ENCODE results near the gene MINK1.
A peak's percentile ranks its signal among the peaks of the same experiment; 100 is the strongest.

MINK1 gene

DNA sequence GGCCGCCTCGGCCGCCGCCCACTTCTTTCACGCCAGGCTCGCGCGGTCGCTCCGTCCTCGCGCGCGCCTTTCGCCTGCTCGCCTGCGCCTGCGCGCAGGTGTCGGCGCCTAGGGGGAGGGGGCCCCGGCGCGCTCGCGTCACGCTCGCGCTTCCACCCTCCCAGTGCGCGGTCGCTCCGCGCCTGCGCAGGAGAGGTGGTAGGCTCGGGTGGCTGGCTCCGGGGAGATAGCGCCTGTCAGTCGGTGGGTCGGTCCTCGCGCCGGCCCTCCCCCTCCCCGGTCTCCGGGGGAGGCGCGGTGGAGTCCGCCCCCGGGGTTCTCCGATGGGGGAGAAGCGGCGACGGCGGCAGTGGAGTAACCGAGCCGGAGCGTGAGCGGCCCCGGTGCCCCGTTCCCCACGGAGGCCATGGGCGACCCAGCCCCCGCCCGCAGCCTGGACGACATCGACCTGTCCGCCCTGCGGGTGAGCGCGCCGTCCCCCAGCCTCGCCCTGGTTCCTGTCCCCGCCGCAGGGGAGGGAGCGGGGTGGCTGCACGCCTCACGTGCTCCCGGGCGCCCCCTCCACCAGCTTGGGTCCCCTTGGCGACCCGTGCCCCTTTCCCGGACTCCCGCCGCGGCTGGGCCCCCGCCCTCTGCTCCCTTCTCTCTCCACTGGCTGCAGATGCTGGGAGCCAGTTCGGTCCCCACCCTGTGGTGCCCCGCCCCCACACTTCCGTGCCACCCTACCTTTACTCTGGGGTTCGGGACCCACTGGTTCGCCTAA lies at the start of gene MINK1:
TSS of gene MINK1 (plus strand) at position 163 of the 763 bp plus-strand sequence. CDS start at position 407, 244 bp downstream.
- DNase-seq: peak; percentile 25

DNA sequence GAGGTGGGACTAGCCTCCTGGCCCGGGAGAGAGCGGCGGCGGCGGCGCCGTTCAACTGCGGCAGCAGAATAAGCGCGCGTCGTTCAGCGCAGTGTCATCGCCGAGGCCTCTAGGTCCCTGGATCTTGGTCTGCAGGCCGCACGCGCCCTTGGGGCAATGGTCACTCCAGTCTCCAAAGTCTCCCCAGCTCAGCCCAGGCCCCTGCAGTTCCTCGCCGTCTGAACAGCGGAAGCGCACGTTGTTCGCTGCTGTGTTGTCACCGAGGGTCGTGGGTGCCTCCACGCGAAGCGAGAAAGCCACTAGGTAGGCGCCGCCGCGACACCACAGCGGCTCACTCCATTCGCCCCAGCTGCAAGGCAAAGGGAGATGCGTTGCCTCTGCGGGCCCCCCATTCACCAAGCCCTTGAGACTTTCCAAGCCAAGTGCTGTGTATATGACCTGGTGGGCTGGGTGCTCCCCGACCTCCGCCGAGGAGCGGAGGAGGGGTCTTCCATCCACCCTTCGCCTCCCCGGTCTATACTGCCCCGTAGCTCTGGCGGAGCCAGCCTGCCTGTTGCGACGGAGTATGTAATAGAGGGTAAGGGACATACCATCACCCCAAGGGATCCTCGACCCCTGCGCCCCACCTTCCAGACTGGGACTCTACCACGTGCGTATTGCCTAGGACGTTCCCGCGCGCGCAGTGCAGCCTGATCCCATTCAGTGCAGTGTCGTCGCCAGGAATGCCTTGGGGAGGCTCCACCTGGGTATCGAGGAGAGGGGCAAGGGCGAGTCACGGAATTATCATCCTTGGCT lies 47.6 kb upstream of the MINK1 start:
- DNase-seq: no peak

DNA sequence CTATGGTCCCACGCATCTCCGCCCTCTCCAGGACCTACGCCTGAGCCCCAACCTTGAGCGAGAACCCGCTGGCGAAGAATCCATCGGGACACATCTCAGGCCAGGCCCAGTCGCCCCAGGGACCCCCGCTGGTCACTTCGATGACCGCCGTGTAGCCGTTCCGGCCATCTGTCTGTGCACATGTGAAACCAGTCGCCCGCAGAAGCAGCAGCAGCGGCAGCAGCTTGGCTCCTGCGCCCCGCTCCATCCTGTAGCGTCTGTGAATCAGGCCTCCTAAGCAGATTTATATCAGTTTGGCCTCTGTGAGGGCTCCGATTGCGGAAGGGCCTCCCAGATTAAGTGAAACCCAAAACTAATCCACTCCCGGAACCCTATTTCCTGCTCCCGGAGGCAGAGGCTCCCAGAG lies 47.0 kb upstream of the MINK1 start, which contains the start of gene VMO1:
TSS of gene VMO1 (minus strand) at position 259 of the 406 bp plus-strand sequence. CDS start at position 247, 12 bp downstream.
- no peak for DNase-seq

DNA sequence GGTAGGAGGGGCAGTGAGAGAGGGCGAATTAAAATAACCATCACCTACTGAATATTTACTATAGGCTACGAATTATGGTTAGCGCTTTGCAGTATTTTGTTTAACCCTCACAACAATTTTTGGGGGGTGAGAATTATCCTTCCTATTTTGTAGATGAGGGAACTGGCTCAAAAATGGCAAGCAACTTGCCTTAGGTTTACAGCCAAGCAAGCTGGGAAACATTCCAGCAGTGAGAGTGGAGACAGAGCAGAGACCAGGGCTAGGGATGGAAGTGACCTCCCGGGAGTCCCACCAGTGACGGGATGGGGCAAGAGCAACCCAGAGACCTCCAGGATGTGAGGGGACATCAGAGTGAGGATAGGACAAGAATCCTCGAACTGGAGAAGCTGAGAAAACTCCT lies 46.6 kb upstream of the MINK1 start:
- no peak for DNase-seq

DNA sequence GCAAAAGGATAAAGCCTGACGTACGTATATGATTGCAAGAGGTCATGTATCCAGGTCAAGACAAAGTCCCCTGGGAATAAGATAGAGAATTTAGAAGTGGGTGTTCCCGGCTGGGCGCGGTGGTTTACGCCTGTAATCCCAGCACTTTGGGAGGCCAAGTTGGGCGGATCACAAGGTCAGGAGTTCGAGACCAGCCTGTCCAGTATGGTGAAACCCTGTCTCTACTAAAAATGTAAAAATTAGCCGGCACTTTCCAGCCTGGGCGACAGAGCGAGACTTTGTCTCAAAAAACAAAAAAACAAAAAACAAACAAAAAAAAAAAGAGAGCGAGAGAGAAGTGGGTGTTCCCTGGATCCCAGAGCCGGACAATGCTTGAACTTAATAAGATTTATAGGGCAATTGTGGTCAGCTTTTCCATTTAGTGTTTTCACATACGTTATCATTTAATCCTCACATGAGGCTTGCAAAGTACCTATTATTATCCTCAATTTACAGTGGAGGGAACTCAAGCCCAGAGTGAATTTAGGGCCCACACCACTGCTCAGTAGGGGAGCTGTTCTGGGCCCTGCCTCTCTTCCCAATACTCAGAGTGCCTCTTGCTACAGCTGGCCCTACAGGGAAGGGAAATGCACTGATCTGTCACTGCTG lies 44.9 kb upstream of the MINK1 start:
- no peak for DNase-seq

DNA sequence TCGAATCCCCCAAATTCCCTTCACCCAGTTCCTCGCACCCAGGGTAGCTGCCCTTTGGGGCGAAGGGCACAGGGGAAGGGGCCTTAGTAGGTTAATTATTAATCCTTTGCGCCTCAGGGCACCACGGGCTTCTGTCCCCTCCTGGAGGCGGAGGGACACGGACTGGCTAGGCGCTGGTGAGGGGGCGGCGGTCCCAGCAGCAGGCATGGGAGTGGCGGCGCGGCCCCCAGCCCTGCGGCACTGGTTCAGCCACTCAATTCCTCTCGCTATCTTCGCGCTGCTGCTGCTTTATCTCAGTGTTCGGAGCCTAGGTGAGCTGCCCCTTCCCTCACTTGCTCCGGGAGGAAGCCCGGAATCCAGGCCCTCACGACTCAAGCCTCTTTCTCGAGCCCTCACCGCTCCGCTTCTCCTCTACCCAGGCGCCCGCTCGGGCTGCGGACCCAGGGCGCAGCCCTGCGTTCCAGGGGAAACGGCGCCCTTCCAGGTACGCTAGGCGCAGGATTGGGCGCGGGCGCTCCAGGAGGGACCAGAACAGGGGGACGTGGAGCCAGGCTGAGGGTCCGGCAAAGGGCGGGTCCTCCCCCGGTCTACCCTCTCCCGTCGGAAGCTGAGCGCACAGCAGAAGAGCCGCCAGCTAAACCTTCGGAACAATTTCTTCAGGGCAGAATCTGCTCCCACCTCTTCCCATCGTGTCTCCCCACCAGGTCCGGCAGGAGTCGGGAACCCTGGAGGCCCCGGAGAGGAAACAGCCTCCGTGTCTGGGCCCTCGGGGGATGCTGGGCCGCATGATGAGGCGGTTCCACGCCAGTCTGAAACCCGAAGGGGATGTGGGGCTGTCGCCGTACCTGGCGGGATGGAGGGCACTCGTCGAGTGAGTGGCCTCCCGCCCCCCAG lies 44.1 kb upstream of the MINK1 start, which contains the start of gene GLTPD2:
TSS of gene GLTPD2 (plus strand) at position 158 of the 894 bp plus-strand sequence. CDS start at position 206, 48 bp downstream.
- DNase-seq: no peak

DNA sequence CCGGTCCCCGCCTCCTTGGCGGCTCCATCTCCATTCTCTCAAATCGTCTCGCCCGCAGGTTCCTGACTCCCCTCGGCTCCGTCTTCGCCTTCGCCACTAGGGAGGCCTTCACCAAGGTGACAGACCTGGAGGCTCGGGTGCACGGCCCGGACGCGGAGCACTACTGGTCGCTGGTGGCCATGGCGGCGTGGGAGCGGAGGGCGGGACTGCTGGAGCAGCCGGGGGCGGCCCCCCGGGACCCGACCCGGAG lies 43.5 kb upstream of the MINK1 start:
- DNase-seq: no peak

DNA sequence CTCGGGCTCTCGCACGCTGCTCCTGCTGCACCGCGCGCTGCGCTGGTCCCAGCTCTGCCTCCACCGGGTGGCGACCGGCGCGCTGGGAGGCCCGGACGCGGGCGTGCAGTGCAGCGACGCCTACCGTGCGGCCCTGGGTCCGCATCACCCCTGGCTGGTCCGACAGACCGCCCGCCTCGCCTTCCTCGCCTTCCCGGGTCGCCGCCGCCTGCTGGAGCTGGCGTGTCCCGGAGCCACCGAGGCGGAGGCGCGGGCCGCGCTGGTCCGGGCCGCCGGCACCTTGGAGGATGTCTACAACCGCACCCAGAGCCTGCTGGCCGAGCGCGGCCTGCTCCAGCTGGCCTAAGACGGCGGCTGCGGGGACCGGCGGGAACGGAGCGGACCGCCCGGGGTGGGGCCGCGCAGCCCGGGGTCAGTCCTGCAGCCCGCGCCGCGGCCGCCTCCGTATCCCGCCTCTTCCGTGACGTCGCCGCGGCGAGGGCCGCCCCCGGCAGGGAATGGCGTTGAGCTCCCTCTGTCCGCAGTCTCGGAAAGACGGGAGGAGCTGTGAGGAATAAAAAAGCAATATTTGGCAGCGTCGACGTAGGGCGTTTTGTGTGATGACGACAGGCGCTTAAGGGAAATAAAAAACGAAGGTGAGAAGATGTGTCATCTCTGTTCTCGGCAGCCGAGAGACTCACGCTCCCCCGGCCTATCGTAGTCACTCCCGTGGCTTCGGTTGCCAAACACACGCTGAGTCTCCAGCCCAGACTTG lies 43.0 kb upstream of the MINK1 start:
- no peak for DNase-seq

DNA sequence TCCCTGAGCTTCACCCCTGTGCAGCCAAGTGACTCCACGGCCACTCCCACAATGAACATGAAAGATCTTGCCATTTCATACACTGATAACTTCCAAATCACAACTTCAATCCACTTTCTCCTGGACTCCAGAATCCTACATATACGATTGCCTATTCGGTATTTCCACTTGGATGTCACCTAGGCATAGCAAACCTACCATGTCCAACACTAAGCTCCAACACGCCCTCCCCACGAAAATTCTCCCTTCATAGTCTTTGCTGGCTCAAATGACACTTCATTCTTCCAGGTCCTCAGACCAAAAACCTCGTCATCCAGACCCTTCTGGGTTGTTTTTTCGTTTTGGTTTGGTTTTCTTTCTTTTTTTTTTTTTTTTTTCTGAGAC lies 42.4 kb upstream of the MINK1 start:
- no peak for DNase-seq

DNA sequence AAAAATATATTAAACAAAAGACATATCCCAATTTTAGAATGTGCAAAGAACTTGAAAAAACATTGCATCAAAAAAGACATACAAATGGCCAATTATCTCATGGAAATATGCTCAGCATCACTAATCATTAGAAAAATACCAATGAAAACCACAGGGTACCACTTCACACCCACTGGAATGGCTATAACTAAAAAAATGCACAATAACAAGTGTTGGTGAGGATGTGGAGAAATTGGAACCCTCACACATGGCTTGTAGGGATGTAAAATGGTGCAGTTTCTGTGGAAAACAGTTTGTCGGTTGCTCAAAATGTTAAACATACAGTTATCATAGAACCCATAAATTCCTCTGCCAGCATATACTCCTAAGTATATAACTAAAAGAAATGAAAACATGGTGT lies 38.0 kb upstream of the MINK1 start:
- DNase-seq: no peak

DNA sequence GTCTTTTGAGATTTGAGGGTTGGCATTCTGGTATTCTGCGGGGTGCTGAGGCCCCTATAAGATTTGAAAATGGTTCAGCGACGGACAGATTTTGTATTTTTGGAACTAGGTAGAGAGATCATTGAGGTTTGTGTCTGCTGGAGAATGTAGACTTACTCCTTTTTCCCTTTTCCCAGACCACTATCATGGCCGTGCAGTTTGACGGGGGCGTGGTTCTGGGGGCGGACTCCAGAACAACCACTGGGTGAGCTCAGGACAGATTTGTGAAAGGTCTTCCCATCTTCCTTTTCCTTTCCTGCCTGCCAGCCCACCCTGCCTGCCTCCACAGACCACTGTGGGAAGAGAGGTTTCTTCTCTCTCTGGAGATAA lies 36.6 kb upstream of the MINK1 start:
- no peak for DNase-seq

DNA sequence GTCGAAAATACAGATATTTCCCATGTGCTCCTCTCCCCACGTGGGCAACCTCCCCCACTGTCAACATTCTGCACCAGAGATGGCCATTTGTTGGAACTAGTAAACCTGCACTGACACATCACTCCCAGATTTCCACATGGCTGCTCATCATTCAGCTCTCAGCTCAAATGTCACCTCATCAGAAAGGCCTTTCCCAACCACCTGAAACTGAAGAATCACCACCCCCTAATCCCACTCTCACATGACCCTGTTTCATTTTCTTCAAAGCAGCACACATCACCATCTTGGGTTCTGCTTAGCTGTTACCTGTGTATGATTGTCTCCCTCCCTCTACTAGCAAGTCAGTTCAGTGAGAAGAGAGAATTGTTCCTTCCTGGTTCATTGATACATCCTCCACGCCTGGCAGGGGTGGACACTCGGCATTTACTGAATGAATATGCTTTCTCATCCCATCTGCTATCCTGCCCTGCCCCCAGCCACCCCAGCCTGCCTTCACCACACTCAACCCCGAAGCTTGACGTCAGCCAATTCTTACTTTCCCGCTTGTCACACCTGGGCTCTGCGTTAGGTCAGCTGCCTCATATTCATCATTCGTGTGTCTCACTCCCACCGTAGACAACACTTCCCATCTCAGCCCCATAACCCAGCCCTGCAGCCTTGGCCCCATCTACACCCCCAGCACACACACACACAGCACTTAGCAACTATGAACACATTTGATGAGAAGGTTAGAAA lies 32.5 kb upstream of the MINK1 start:
- no peak for DNase-seq

DNA sequence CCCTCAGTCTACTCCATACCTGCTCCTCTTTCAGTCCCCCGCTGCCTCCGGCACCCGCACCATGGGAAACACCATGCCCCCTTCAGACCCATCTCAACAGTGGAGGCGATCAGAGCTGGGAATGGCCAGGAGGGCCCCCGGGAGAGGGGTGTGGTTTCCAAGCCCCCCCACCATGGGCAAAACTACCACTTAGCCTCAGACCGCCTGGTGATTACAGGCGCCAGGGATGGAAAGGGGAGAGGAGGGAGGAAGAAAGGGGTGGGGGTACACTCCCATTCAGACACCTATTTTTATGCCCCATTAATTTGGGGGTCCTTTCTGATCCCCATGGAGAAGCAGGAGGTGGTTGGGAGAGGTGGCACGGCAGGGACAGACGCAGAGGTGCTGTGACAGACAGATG lies 30.9 kb upstream of the MINK1 start, which contains the start of gene C17orf114:
TSS of gene C17orf114 (minus strand) at position 101 of the 400 bp plus-strand sequence.
- no peak for DNase-seq

DNA sequence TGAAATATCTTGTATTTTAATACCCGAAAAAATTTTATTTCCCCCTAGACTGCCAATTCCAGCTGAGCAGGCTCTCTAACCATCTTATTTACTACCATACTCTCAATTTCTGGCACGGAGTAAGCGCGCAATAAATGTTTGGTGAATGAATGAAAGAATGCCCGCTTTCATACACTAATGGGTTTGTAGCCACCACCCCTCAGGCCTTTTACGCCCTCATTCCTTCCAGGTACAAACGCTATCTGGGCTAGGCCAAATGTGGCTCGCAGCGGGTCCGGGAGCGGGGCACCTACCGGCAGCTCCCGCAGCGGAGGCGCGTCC lies 26.7 kb upstream of the MINK1 start:
- no peak for DNase-seq

DNA sequence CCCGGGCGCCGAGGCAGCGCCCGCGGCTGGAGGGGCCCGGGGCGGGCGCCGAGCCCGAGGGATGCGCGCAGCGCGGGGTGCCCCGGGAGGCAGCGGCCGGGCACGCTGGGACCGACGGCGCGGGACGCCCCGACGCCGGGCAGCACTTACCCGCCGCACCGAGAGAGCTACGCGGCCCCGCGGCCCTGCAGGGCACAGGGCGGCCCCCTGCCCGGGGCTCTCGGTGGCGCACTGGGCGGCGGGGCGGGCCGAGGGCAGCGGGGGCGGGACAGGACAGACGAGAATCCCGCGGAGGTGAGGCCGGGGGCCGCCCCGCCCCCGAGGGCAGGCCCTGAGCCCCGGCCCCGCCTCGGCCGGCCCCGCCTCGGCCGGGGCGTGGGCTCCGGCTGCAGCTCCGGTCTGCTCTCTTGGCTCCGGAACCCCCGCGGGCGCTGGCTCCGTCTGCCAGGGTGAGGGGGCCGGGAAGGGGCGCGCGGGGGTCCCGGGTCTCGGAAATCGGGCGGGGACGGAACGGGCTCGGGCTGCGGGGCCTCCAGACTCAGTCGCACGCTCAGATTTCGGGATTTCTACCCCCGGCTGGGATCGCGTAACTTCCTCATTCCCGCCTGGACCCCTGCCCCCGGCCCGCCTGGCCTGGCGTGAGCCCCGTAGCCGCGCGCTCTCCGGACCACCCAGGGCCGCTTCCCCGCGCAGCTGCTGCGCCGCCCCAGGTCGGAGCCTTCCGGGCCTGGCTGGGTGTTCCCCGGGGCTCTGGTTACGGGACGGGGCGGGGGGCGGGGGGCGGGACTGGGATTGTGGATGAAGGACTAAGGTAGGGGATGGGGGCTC lies 26.1 kb upstream of the MINK1 start, which contains the start of gene PLD2:
TSS of gene PLD2 (plus strand) at position 376 of the 828 bp plus-strand sequence. CDS start 621 bp downstream, outside the sequence.
- no peak for DNase-seq

DNA sequence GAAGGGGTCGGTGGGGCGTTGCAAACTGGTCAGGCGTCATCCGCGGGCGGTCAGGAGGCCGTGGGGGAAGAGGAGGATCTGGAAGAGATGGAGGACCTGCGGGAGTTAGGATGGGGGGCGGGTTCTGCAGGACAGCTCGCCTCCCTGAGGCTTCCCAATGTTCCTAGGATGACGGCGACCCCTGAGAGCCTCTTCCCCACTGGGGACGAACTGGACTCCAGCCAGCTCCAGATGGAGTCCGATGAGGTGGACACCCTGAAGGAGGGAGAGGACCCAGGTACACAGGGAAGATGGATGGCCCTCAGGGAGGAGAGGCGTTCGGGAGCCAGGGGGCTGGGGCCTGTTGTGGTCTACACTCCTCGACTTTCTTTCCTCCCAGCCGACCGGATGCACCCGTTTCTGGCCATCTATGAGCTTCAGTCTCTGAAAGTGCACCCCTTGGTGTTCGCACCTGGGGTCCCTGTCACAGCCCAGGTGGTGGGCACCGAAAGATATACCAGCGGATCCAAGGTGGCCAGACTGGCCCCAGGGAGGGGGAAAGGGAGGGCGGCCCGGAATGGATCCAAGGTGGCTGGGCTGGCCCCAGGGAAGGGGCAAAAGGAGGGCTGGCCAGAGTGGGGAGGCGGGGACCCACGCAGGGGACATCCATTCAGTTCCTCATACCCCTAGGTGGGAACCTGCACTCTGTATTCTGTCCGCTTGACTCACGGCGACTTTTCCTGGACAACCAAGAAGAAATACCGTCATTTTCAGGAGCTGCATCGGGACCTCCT lies 25.3 kb upstream of the MINK1 start:
- no peak for DNase-seq

DNA sequence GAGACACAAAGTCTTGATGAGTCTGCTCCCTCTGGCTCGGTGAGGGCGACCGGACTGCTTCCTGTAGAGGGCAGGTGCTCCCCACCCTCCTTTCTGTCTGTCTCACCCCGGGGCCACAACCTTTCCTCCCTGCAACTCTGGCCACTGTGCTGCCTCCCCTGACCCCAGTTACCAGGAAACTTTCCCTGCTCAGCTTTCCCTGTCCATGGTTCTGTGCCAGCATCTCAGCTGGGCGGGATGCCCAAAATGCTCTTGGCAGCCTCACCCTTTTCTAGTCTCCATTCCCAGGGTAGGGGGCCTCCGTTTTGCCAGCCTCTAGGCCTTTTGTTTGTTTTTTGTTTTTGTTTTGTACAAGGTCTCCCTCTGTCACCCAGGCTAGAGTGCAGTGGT lies 24.8 kb upstream of the MINK1 start:
- DNase-seq: no peak

DNA sequence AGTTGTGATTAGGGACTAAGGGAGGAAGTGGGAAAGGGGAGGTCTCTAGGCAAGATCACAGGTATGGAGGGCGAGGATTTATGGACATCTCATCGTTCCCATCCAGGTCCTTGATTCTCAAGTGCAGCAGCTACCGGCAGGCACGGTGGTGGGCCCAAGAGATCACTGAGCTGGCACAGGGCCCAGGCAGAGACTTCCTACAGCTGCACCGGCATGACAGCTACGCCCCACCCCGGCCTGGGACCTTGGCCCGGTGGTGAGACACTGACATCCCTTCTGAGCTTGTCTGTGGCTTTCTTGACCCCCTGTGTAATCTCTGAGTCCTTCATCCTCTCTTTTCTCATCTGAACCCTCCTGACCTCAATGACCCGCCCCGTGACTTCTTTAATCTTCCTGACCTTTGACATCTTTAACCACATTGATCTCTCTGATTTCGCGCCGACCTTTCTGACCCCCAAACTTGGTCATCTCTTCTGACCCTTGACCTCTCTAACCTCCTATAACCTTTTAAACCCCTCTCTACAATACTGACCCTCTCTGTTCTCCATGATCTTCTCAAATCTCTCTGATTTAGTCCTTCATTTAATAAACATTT lies 22.3 kb upstream of the MINK1 start:
- no peak for DNase-seq

DNA sequence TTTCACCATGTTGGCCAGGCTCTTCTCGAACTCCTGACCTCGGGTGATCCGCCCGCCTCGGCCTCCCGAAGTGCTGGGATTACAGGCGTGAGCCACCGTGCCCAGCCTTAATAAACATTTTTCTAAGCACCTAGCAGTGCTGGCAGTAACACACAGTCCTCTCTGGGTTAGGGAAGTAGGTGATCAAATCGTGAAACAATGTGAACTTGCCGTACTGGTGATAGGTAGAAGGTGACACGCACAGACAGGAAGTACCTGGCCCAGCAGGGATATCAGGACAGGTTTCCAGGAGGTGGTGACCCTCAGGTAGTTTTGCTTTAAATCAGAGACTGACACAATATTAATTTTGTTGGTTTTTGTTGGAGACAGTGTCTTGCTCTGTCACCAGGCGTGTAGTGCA lies 21.7 kb upstream of the MINK1 start:
- DNase-seq: no peak
